Ectodermal cell (in vitro differentiated cells): Measurements from ENCODE around the gene BTBD9.

Source experiments
- H3K27ac ChIP-seq: 2 replicates; pipeline ENCODE4 v1.7.0; 2013; ENCODE audit warnings: mild to moderate bottlenecking, low read depth, low read length; ENCODE audit not compliant: insufficient read depth, poor library complexity, severe bottlenecking
- H3K27me3 ChIP-seq: 2 replicates; pipeline ENCODE4 v1.7.0; 2013; ENCODE audit warnings: mild to moderate bottlenecking, low read length; ENCODE audit not compliant: insufficient read depth, control insufficient read depth, poor library complexity, severe bottlenecking
- H3K36me3 ChIP-seq: one replicate; pipeline ENCODE4 v1.7.0; 2013; ENCODE audit warnings: low read length; ENCODE audit not compliant: control insufficient read depth, insufficient read depth
- H3K4me1 ChIP-seq: one replicate; pipeline ENCODE4 v1.7.0; 2013; ENCODE audit warnings: low read length; ENCODE audit not compliant: control insufficient read depth, insufficient read depth
- H3K4me3 ChIP-seq: 2 replicates; pipeline ENCODE4 v1.7.0; 2013; ENCODE audit warnings: low read depth, low read length, control low read depth; ENCODE audit not compliant: insufficient read depth
- H3K9me3 ChIP-seq: 2 replicates; pipeline ENCODE4 v1.7.0; 2013; ENCODE audit warnings: mild to moderate bottlenecking, low read length, moderate library complexity; ENCODE audit not compliant: control insufficient read depth
- WGBS, 2 experiments: methylation state at CpG; one replicate each; pipeline ENCODE4 v1.1.7; 2013; ENCODE audit warnings: missing lambda C conversion rate in 2 of 2; 5-methylcytosine and 5-hydroxymethylcytosine counted together

Gene BTBD9

DNA sequence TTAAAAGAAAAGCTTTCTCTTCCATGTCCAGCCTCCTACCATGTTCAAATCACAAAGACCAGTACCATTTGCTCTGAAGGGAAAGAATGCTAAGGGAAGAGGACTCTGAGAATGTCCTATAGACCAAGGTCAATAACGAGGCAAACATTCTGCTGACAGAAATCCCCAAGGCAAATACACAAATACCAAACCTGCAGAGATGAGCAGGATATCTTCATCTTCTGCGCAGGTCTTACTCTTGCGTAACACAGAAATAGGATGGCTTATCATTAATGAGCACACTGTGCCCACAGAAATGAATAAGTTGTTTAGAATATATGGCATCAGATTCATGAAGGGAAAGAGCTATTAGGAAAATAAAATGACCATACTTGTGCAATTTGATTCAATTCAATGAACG is 137.3 kb downstream of the BTBD9 start:
- WGBS, 2 experiments: 90 to 94% methylated on average over 4 of the region's 4 CpGs
- Histone ChIP-seq H3K9me3 (no peaks in the 10 kb centered on the region), H3K27ac (no peak overlapping the region), H3K27me3 (no peaks in the 10 kb centered on the region), H3K4me3 (no peak overlapping the region), H3K36me3 (no peaks in the 10 kb centered on the region), H3K4me1 (peaks cover 5% of the 10 kb centered on the region)

DNA sequence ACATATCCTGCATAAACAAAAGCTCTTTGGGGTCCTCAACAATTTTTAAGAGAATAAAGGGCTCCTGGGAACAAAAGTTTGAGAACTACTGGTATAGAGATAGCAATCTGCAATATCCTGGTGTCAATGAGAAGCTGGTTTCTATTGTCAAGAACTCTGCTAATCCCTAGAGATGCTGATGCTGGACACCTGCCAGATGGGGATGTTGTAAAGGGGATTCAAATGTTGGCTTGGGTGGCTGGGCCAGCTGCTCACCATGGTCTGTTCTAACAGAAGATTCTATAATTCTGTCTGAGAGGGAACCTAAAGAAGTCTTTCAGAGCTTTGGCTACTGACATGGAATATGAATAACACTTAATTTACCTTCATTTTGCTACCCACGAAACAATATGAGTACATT is 137.8 kb downstream of the BTBD9 start:
- Histone ChIP-seq H3K4me1 (peaks cover 5% of the 10 kb centered on the region), H3K27ac (no peak overlapping the region), H3K36me3 (no peaks in the 10 kb centered on the region), H3K27me3 (no peaks in the 10 kb centered on the region), H3K9me3 (no peaks in the 10 kb centered on the region), H3K4me3 (no peak overlapping the region)
- 88% methylated on average over 1 of the region's 1 CpG; no CpG with 5 or more reads in 1 of the 2 experiments for WGBS, 2 experiments

DNA sequence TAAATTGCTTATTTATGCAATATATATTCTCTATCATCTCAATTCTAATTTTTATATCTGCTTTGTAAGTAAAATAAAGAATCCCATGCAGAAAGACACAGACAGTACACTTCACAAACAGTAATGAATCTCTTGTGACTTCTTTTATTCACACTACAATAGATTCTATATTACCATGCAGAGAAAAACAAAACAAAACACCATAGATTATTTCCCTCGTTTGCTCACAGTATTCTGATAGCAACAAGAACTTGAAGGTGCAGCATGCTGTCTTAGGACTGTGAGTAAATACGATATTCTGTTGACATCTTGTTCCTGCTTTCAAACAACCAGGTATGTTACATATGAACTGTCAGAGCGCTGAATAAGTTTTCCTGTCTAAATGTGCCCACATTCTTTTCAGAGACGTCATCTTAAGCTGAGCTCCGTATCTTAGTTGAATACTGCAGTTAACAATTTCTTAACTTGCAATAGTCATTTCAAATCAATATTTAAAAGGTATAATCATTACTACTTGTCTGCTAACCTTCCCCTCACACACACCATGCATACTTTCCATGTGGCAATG is 140.1 kb downstream of the BTBD9 start:
- WGBS, 2 experiments: 93 to 96% methylated on average over 5 of the region's 5 CpGs
- Histone ChIP-seq H3K4me3 (no peak overlapping the region), H3K27me3 (no peaks in the 10 kb centered on the region), H3K4me1 (peaks cover 5% of the 10 kb centered on the region), H3K36me3 (no peaks in the 10 kb centered on the region), H3K9me3 (no peaks in the 10 kb centered on the region), H3K27ac (no peak overlapping the region)

- Histone ChIP-seq H3K27me3 (no peaks in the 10 kb centered on the region), H3K4me3 (no peak overlapping the region), H3K36me3 (no peaks in the 10 kb centered on the region), H3K4me1 (peaks cover 5% of the 10 kb centered on the region), H3K9me3 (no peaks in the 10 kb centered on the region), H3K27ac (no peak overlapping the region)
- WGBS, 2 experiments: 77% methylated on average over 5 of the region's 5 CpGs
Observed at GRCh38 chr6:38498805-38499445, 140.8 kb downstream of the BTBD9 start.

DNA sequence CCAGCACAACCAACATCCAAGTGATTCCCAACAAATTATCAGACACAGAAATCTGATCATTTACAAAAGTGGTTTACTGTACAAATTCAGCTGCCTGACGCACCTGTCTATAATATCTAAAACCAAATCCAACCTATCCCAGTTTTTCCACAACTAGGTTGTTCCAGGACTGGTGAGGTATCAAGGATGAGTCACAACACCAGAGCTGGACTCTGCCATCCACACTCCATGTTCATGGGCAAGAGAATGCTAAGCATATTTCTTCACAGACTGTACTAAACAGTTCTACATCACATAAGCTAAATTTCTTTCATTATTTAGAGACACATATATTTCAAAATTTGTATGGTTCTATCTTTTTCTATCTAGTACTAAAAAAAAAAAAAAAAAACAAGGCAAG is 141.6 kb downstream of the BTBD9 start:
- H3K36me3 ChIP-seq: no peaks in the 10 kb centered on the region
- WGBS, 2 experiments: 89 to 100% methylated on average over 1 of the region's 1 CpG
- H3K4me1 ChIP-seq: peaks cover 3% of the 10 kb centered on the region
- H3K27ac ChIP-seq: no peak overlapping the region
- no peak overlapping the region for H3K4me3 ChIP-seq
- H3K27me3 ChIP-seq: no peaks in the 10 kb centered on the region
- H3K9me3 ChIP-seq: no peaks in the 10 kb centered on the region

- Histone ChIP-seq H3K27me3 (no peaks in the 10 kb centered on the region), H3K4me1 (no peaks in the 10 kb centered on the region), H3K4me3 (no peak overlapping the region), H3K36me3 (no peaks in the 10 kb centered on the region), H3K27ac (no peak overlapping the region), H3K9me3 (no peaks in the 10 kb centered on the region)
- 89 to 90% methylated on average over 2 of the region's 2 CpGs for WGBS, 2 experiments
Observed at GRCh38 chr6:38497546-38497945, 142.2 kb downstream of the BTBD9 start.

DNA sequence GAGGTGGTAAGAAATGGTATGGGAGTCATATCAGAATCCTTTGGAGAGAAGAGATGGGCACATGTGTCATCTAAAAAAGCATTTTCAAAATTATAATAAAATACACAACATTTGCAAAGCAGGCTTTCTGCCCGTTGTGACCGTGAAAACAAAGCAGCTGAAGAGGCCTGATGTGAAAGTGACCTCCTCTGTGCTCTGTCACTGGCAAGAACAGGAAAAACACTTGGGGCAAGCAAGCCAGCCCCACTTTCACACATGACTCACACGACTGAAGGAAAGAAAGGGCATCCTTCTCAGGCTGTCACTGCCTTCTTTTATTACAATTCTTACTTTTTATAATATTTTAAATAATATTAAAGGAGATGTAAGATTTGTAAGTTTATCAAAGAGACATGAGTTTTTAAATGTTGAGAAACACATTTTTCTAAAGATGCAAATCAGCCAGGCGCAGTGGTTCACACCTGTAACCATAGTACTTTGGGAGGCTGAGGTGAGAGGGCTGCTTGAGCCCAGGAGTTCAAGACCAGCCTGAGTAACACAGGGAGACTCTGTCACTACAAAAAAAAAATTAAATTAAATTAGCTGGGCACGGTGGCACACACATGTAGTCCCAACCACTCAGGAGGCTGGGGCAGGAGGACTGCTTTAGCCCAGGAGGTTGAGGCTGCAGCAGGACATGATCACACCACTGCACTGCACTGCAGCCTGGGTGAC is 143.7 kb downstream of the BTBD9 start:
- 84 to 92% methylated on average over 5 of the region's 5 CpGs for WGBS, 2 experiments
- no peaks in the 10 kb centered on the region for H3K4me1 ChIP-seq
- H3K36me3 ChIP-seq: no peaks in the 10 kb centered on the region
- H3K27me3 ChIP-seq: no peaks in the 10 kb centered on the region
- no peak overlapping the region for H3K4me3 ChIP-seq
- no peaks in the 10 kb centered on the region for H3K9me3 ChIP-seq
- no peak overlapping the region for H3K27ac ChIP-seq

GRCh38 chr6:38495518-38495917 is 144.2 kb downstream of the BTBD9 start:
- H3K27me3 ChIP-seq: no peaks in the 10 kb centered on the region
- H3K9me3 ChIP-seq: no peaks in the 10 kb centered on the region
- 91 to 97% methylated on average over 4 to 5 of the region's 5 CpGs for WGBS, 2 experiments
- H3K36me3 ChIP-seq: no peaks in the 10 kb centered on the region
- H3K27ac ChIP-seq: no peak overlapping the region
- H3K4me3 ChIP-seq: no peak overlapping the region
- H3K4me1 ChIP-seq: no peaks in the 10 kb centered on the region

GRCh38 chr6:38493931-38494547 is 145.7 kb downstream of the BTBD9 start:
- Histone ChIP-seq H3K4me1 (no peaks in the 10 kb centered on the region), H3K27me3 (no peaks in the 10 kb centered on the region), H3K27ac (no peak overlapping the region), H3K4me3 (no peak overlapping the region), H3K36me3 (no peaks in the 10 kb centered on the region), H3K9me3 (no peaks in the 10 kb centered on the region)
- 36 to 37% methylated on average over 3 to 5 of the region's 6 CpGs for WGBS, 2 experiments

DNA sequence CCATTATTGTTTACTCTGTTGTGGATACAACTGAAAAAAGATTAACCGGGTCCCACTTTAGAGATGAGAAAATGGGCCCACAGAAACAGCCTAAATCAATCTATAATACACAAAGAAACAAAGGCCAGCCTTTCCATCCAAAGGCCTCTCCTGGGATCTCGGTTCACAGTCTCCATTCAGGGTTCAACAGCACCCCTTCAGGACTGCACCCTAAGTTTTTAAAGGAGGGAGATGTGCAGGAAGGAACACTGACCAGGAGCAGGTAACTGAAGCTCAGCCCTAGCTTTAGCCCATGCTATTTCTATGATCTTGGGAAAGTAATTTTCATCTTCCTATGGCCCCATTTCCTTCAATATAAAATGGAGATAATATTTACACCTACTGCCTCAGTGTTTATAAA is 147.7 kb downstream of the BTBD9 start:
- WGBS, 2 experiments: 80 to 93% methylated on average over 2 of the region's 2 CpGs
- H3K27me3 ChIP-seq: no peaks in the 10 kb centered on the region
- no peak overlapping the region for H3K27ac ChIP-seq
- no peaks in the 10 kb centered on the region for H3K9me3 ChIP-seq
- H3K4me3 ChIP-seq: no peak overlapping the region
- H3K4me1 ChIP-seq: no peaks in the 10 kb centered on the region
- no peaks in the 10 kb centered on the region for H3K36me3 ChIP-seq
